CD4-positive, alpha-beta T cell treated with Interleukin-21 for 1 hour (primary cell): ENCODE data around the gene INSRR.

Source experiments
- DNase-seq: peaks from one replicate; pipeline ENCODE4 v3.0.0-alpha.2; 2020

Gene INSRR

GRCh38 chr1:156803086-156803851 is 55.6 kb downstream of the INSRR start:
- DNase-seq = no peak

- no peak for DNase-seq
Observed at GRCh38 chr1:156802421-156802935, 56.4 kb downstream of the INSRR start.

GRCh38 chr1:156801409-156802121 is 57.4 kb downstream of the INSRR start:
- DNase-seq = no peak

GRCh38 chr1:156797212-156797871 is 61.6 kb downstream of the INSRR start:
- peak; percentile 80 for DNase-seq

- no peak for DNase-seq
Observed at GRCh38 chr1:156796340-156797097, 62.4 kb downstream of the INSRR start.

GRCh38 chr1:156795787-156796186 is 63.1 kb downstream of the INSRR start:
- no peak for DNase-seq

GRCh38 chr1:156795374-156795733 is 63.6 kb downstream of the INSRR start:
- no peak for DNase-seq

GRCh38 chr1:156794506-156795373 is 64.2 kb downstream of the INSRR start:
- no peak for DNase-seq
